ENCODE results near the gene TSPAN5.

DNA sequence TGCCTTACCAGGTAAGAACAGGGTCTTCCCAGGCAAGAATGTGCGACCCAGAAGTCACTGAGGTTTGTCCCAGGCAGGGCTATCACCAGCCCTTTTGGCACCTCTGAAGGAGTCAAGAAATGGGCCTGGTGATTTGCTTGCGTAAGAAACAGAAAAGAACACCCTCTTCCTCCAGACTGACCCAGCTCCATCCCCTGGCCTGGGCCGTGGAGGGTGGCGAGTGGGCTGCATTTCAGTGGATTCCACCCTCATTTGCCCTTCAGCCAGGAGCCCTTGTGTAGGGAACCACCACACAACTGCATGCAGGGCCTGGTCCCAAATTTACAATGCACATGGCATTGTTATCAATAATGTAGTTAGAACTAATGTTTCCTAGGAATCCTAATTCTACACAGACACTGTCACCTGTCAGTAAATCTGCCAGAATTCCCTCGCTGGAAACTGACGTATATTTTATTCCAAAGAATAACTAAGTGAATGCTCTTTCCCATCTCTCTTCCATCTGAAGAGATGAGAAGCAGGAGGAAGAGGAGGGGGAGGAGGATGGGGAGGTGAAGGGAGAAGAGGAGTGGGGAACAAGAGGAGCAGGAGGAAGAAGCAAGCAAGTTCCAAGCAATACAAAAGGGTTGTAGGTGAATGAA is 46.6 kb downstream of the TSPAN5 start:
- TF ChIP-seq, protein P1, sequence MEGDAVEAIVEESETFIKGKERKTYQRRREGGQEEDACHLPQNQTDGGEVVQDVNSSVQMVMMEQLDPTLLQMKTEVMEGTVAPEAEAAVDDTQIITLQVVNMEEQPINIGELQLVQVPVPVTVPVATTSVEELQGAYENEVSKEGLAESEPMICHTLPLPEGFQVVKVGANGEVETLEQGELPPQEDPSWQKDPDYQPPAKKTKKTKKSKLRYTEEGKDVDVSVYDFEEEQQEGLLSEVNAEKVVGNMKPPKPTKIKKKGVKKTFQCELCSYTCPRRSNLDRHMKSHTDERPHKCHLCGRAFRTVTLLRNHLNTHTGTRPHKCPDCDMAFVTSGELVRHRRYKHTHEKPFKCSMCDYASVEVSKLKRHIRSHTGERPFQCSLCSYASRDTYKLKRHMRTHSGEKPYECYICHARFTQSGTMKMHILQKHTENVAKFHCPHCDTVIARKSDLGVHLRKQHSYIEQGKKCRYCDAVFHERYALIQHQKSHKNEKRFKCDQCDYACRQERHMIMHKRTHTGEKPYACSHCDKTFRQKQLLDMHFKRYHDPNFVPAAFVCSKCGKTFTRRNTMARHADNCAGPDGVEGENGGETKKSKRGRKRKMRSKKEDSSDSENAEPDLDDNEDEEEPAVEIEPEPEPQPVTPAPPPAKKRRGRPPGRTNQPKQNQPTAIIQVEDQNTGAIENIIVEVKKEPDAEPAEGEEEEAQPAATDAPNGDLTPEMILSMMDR (conservative IDR thresholded peaks at IDR 0.05; ENCODE audit: low read depth, low read length): no peak
- no peak for TF ChIP-seq EZH2 (IDR thresholded peaks at IDR 0.05; ENCODE audit: low read length, unreplicated experiment)
- no peak for TF ChIP-seq EZH2phosphoT487 (IDR thresholded peaks at IDR 0.05; ENCODE audit: borderline replicate concordance, low read length)
